Stomach (tissue), 9 donors: ENCODE results near the gene GTF2H1. TPM values are rescaled to one million over a fixed set of nuclear protein-coding genes. Genes with fewer than 3 reads are reported as not detected.
A peak's percentile ranks its signal among the peaks of the same experiment; 100 is the strongest.

ENCODE experiments used
- DNase-seq, 2 donors: peaks; one replicate each; pipeline versions ENCODE4 v3.0.0 to v3.0.0-alpha.2; 2013 to 2019
- H3K27ac ChIP-seq, 5 donors: fragments of 200-600 bp in 4 of 5; sonication (generic) in 4 of 5; one replicate each; pipeline ENCODE4 v1.5.1; 2013 to 2019; ENCODE audit warnings: mild to moderate bottlenecking in 1 of 5, moderate library complexity in 1 of 5
- H3K27me3 ChIP-seq, 3 donors: fragments of 200-600 bp; sonication (generic); one replicate each; pipeline ENCODE4 v1.5.1; 2017 to 2019; ENCODE audit warnings: mixed run types in 1 of 3
- H3K36me3 ChIP-seq, 4 donors: fragments of 200-600 bp; sonication (generic); 1 replicate in 3 of 4; 2 replicates in 1 of 4; pipeline ENCODE4 v1.5.1; 2016 to 2019
- H3K4me1 ChIP-seq, 4 donors: fragments of 200-600 bp; sonication (generic); one replicate each; pipeline ENCODE4 v1.5.1; 2016 to 2019
- H3K4me3 ChIP-seq, 4 donors: fragments of 200-600 bp; sonication (generic) in 3 of 4; one replicate each; pipeline ENCODE4 v1.5.1; 2016 to 2019; ENCODE audit warnings: mild to moderate bottlenecking in 1 of 4
- H3K9me3 ChIP-seq, 4 donors: fragments of 200-600 bp; sonication (generic); one replicate each; pipeline ENCODE4 v1.5.1; 2016 to 2019
- EP300 ChIP-seq: sonication (generic); formaldehyde crosslinking; IDR thresholded peaks from one replicate; pipeline ENCODE4 v1.6.1; 2017; ENCODE audit warnings: antibody characterized with exemption
- POLR2A ChIP-seq, 4 donors: fragments of 450-650 bp; IDR thresholded peaks; one replicate each; pipeline ENCODE4 v1.6.1; 2016; ENCODE audit warnings: antibody characterized with exemption in 4 of 4, control low read depth in 2 of 4, mild to moderate bottlenecking in 1 of 4, moderate library complexity in 1 of 4
- POLR2AphosphoS5 ChIP-seq, 3 donors: sonication (generic); formaldehyde crosslinking; IDR thresholded peaks; one replicate each; pipeline ENCODE4 v1.6.1; 2016; ENCODE audit warnings: antibody characterized with exemption in 3 of 3
- WGBS, 5 donors: extraction: QIAGEN DNeasy Blood & Tissue Kit in 3 of 5; methylation state at CpG; one replicate each; pipeline versions ENCODE4 v1.1.5 to v1.1.7; 2013 to 2018; 5-methylcytosine and 5-hydroxymethylcytosine counted together
- intact Hi-C: fragments of 100-400 bp; cut with DNase I; formaldehyde crosslinking; loops from one replicate; pipeline ENCODE4 v1.15.1; 2023; ENCODE audit warnings: low total_unique reads
- polyA plus RNA-seq, 3 donors: library from polyadenylated mRNA; stranded (reverse); fragments of 200-250 nt; gene quantifications; one replicate each; pipeline ENCODE4 v1.2.3, GENCODE V29; 2013
- total RNA-seq, 5 donors: library from RNA; depleted of rRNA; stranded (reverse); fragments of >200 nt; gene quantifications; one replicate each; pipeline versions ENCODE4 v1.1.0 to v1.2.3, GENCODE V29; 2014 to 2016
- TF ChIP-seq, protein P1 (sequence below), 7 experiments: fragments of 450-650 bp in 4 of 7; fragments of 200-600 bp in 3 of 7; sonication (generic) in 3 of 7; IDR thresholded peaks; one replicate each; pipeline ENCODE4 v1.5.1; 2016 to 2019; ENCODE audit warnings: antibody characterized with exemption in 7 of 7, control low read depth in 2 of 7, mild to moderate bottlenecking in 1 of 7
- donor health status: healthy with polysubstance abuse.
- donor health status: Bipolar disorder and iron deficiency.
- donor health status: healthy.

The GTF2H1 gene
- total and polyA plus RNA-seq, 8 donors: 7.8 to 76.4 (median 34.6) TPM

DNA sequence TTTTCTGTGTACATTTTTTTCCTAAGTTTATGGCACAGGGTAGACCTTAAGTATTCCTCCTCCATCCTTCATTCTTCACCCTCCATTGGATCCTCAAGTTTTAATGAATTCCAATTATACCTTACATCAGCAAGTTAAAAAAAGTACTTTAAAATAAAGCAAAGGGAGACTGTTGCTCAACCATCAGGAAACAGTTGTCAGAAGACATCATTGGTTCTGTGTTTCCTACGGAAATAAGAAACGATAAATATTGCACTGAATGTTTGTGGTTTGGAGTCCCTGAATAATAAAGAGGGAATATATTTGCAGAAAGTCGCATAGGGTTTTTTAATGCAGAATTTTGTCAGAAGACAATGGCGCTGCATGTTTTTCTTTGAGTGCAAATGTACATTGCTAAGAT lies 43.9 kb downstream of the GTF2H1 start:
- Histone ChIP-seq H3K27ac (no peak overlapping the region), H3K27me3 (no peaks in the 10 kb centered on the region), H3K4me3 (no peak overlapping the region), H3K9me3 (no peaks in the 10 kb centered on the region), H3K4me1 (no peaks in the 10 kb centered on the region), H3K36me3 (peaks cover 34 to 72% (median 67%) of the 10 kb centered on the region in 4 donors)
- DNase-seq: no peak
- intact Hi-C loops: no loop called here
- 81 to 91% (median 86%) methylated on average over 4 of the region's 4 CpGs for WGBS, 5 donors
- TF ChIP-seq POLR2AphosphoS5 (IDR thresholded peaks at IDR 0.05): no peak
- TF ChIP-seq EP300: no peak
- no peak for TF ChIP-seq POLR2A (IDR thresholded peaks at IDR 0.05)
- TF ChIP-seq, protein P1, sequence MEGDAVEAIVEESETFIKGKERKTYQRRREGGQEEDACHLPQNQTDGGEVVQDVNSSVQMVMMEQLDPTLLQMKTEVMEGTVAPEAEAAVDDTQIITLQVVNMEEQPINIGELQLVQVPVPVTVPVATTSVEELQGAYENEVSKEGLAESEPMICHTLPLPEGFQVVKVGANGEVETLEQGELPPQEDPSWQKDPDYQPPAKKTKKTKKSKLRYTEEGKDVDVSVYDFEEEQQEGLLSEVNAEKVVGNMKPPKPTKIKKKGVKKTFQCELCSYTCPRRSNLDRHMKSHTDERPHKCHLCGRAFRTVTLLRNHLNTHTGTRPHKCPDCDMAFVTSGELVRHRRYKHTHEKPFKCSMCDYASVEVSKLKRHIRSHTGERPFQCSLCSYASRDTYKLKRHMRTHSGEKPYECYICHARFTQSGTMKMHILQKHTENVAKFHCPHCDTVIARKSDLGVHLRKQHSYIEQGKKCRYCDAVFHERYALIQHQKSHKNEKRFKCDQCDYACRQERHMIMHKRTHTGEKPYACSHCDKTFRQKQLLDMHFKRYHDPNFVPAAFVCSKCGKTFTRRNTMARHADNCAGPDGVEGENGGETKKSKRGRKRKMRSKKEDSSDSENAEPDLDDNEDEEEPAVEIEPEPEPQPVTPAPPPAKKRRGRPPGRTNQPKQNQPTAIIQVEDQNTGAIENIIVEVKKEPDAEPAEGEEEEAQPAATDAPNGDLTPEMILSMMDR (IDR thresholded peaks at IDR 0.05): no peak

DNA sequence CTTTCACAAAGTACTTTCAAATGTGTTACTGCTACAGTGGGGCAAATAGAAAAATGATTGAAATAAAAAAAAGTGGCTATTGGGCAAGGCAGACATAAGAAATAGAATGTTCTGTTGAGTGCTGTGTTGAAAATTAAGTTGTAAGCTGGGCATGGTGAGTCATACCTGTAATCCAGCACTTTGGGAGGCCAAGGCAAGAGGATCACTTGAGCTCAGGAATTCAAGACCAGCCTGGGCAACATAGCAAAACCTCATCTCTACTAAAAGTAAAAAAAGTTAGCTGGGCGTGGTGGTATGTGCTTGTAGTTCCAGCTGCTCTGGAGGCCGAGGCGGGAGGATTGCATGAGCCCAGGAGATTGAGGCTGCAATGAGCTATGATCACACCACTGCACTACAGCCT lies 45.1 kb downstream of the GTF2H1 start:
- intact Hi-C loops: no loop called here
- Histone ChIP-seq H3K4me1 (no peaks in the 10 kb centered on the region), H3K27me3 (no peaks in the 10 kb centered on the region), H3K9me3 (no peaks in the 10 kb centered on the region), H3K4me3 (no peak overlapping the region), H3K36me3 (peaks cover 31 to 61% (median 56%) of the 10 kb centered on the region in 4 donors), H3K27ac (no peak overlapping the region)
- 95 to 98% (median 96%) methylated on average over 3 of the region's 3 CpGs for WGBS, 5 donors
- no peak for DNase-seq
- TF ChIP-seq, protein P1 (IDR thresholded peaks at IDR 0.05): no peak
- TF ChIP-seq EP300 (no peak), POLR2A (IDR thresholded peaks at IDR 0.05) (no peak), POLR2AphosphoS5 (IDR thresholded peaks at IDR 0.05) (no peak)

DNA sequence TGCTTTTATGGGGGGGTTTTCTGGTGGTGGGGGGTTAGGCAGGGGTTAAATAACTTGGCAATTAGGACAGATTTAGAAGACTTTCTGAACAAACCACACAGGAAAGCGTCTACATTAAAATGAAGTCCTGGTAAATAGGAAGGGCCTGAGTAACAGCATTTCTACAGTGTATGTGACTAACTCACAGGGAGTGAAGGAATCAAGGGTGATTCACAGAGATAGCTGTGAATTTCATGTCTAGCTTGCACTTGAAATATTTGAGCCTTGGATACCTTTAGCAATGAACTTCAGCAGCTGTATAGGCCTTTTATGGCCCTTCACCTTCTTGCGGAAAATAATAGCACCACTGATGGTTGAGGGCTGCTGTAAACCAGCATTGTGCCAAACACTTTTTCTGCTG lies 45.9 kb downstream of the GTF2H1 start:
- H3K4me1 ChIP-seq: no peaks in the 10 kb centered on the region
- no peak for TF ChIP-seq EP300
- no peak for TF ChIP-seq POLR2A (IDR thresholded peaks at IDR 0.05)
- WGBS, 5 donors: 56 to 81% (median 73%) methylated on average over 2 of the region's 2 CpGs
- H3K4me3 ChIP-seq: no peak overlapping the region
- DNase-seq: no peak
- no peaks in the 10 kb centered on the region for H3K27me3 ChIP-seq
- no peak overlapping the region for H3K27ac ChIP-seq
- no peaks in the 10 kb centered on the region for H3K9me3 ChIP-seq
- H3K36me3 ChIP-seq: peaks cover 27 to 53% (median 48%) of the 10 kb centered on the region in 4 donors
- intact Hi-C loops: no loop called here

DNA sequence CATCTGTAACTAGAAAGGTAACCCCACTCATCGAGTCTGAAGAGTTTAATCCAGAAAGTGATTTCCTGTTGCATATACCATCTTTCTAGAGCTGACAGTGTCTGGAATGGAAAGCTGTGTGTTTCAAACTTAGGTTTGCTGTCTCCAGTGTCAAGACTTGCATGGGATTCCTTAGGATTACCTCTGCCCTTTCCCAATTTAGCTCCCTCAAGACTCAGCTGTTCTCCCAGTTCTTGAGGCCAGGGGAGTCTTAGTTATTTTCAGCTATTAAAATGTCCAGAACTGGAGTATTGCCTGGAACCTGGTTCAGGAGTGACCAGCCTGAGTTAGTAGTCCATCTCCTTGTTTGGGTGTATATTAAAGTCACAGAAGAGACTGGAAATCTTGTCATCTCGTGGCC lies 47.0 kb downstream of the GTF2H1 start:
- no peaks in the 10 kb centered on the region for H3K9me3 ChIP-seq
- no peaks in the 10 kb centered on the region for H3K27me3 ChIP-seq
- intact Hi-C loops: no loop called here
- WGBS, 5 donors: 52 to 71% (median 63%) methylated on average over 2 of the region's 2 CpGs
- H3K4me3 ChIP-seq: no peak overlapping the region
- H3K27ac ChIP-seq: no peak overlapping the region
- DNase-seq: no peak
- TF ChIP-seq, protein P1 (IDR thresholded peaks at IDR 0.05): no peak
- TF ChIP-seq EP300 (no peak), POLR2AphosphoS5 (IDR thresholded peaks at IDR 0.05) (no peak), POLR2A (IDR thresholded peaks at IDR 0.05) (no peak)
- no peaks in the 10 kb centered on the region for H3K4me1 ChIP-seq
- peaks cover 18 to 41% (median 36%) of the 10 kb centered on the region in 4 donors for H3K36me3 ChIP-seq

DNA sequence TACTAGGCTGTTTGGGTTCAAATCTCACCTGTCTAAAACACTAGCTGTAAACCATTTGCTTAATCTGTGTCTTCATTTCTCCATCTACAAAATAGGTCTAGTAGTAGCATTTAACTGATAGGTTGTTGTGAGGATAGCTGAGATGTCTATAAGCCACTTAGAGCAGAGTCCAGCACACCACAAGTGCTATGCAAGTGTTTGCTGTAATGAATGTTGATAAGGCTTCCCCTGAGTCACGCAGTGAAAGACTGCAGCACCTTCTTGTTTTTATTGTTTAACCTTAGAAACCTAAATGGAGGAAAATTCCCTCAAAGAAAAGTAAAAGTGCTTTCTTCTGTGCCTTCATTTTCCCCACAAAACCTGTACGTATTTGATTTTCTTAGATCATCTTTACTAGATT lies 48.9 kb downstream of the GTF2H1 start:
- Histone ChIP-seq H3K27ac (no peak overlapping the region), H3K9me3 (no peaks in the 10 kb centered on the region), H3K4me1 (no peaks in the 10 kb centered on the region), H3K36me3 (peaks cover 3 to 22% (median 17%) of the 10 kb centered on the region in 4 donors), H3K27me3 (no peaks in the 10 kb centered on the region), H3K4me3 (no peak overlapping the region)
- TF ChIP-seq EP300 (no peak), POLR2AphosphoS5 (IDR thresholded peaks at IDR 0.05) (peak in 1 of 3 donors; percentile 12)
- intact Hi-C loops: loop anchor here (10.0 kb wide), 1 partner anchor 46 kb away; the partner anchor contains the start of genes GTF2H1 and HPS5
- DNase-seq: peak in 1 of 2 donors; percentile 47
- WGBS, 5 donors: 56 to 75% (median 67%) methylated on average over 2 of the region's 2 CpGs
